DMS153 (cell line): ENCODE results near the gene ULK4.
"Not testable (repeated sequence)": the region's sequence is repeated elsewhere in the genome, so short reads cannot be mapped to it uniquely, and the experiment has no call there.

Source experiments
- DNase-seq: peaks from one replicate; lab custom pipeline; 2025; lab: John Stamatoyannopoulos, UW

The ULK4 gene

DNA sequence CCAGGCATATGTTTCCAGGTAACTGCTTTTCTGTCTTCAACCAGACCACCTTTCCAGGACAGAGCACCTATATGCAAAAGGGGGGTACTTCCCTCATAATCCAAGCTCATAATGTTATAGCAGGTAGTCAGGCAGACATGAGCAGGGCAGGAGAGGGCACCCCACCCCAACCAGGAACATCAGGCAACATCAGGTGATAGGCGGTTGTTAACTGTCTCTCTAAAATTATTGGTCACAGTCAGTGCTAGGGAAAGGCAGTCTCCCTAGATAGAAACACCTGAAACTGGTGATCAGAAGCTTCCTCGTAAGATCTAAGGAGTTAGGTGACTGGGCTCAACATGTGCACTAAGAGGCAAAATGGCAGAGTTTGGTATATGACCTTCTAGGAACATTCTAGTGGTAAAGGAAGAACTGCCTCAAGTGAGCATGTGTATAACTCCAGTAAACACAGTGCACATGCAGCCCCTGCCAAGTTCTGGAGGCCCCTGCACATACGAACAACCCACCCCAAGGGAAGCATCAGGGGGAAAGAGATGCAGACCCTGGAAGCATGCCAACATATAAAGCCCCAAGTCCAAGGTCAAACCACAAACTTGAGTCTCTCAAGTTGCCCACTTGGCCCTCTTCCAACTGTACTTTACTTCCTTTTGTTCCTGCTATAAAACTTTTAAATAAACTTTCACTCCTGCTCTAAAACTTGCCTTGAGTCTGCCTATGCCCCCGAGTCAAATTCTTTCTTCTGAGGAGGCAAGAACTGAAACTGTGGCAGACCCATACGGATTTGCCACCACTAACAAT is 270.9 kb downstream of the ULK4 start:
- DNase-seq: no peak

DNA sequence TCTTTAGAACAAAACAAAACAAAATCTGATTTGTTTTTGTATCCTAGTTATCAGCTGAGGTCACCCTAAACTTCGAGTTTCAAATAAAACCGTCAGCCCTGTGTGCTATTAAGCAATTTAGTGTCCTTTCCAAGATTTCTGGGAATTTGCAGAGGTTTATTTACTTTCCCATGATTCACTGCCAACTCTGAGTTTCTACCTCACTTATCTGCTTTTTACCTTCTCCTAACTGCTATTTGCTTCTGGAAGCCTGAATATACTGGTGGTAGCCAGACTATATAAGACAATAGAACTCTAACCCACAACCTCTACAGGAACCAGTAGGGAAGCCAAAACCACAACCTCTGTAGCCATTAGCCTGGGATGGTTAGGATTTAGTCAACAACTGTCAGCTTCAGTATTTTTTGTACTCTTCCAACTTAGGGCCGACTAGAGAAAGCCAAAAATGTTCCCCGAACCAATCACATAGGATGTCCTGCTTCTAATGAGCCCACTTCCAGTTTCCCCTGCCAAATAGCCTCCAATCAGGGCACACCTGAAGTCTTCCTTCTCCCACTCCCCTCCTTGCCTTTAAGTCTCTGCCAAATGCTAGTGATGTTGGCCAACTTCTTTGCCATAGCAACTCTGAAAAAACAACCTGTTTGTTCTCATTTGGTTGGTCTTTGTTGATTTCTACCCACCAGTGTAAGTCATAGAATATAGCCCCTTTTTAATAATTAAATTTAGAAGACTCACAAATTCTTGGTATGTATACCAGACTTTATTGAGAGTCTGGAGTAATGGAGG is 273.1 kb downstream of the ULK4 start:
- DNase-seq: no peak

DNA sequence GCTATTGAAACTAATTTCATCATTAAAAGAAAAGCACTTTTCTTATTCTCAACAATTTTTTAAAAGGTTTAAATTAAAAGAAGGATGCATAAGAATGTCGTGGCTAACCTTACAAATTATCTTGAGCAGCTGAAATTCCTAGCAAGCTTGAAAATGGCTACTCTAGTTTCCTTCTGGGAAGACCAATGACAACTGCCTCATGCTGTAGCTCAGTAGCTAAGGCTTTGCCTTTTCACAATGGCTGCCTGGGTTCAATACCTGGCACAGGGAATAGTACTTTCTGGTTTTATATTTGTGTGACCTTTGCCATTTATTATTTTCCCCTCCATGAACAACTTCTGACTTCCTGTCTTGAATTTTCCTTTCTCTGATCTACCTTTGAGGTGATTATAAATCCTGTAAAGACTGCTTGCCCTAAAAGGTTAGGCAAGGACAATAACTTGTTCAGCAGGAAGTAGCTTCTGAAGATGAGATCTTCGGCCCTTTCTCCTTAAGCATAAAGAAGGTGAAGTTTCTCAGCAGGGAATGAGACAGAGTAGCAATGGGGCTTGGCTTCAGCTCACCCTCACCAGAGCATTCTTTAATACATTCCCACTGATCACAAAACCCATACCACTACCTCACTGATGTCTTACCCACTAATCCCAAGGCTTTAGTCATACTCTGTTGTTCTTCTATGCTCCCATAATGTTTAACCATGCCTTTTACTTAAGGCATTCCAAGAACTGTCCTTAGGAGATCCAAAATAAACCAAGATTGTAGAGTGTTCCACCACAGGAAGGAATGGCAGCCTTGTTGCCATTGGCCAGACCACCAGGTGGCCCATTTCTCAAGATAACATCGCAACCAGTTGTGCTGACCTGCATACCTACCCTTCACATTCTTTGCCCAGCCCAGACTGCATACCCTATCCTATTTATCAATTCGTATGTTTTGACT is 276.8 kb downstream of the ULK4 start:
- DNase-seq: no peak

DNA sequence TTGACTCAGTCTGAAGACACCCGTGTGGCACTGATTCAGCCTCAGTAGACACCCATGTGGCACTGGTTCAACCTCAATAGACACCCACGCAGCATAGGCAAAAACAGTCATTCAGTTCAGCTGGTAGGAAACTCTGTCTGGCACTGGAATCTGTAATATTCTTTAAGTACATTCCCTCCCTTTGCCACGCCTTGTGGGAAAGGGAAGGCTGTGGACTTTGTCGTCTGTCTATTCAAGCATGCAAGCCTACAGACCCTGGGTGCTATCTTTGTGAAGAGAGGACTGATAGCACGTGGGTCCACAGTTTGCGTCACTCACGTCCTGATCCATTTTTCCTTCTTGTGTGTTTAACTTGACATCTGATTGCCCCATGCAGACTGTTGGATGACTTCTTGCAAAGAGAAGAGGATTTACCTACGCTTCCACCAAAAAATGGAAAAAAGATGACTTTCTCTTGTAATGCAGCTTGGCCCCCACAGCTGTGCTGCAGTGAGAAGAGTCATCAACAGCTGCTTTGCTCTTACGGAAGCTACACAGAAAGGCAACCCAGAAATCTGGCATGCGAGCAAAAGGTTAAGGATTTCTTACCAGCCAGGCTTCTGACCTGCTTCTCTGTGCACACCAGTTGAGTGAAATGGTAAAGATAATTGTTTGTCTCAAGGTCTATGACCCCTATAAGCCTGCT is 278.1 kb downstream of the ULK4 start:
- DNase-seq: no peak

DNA sequence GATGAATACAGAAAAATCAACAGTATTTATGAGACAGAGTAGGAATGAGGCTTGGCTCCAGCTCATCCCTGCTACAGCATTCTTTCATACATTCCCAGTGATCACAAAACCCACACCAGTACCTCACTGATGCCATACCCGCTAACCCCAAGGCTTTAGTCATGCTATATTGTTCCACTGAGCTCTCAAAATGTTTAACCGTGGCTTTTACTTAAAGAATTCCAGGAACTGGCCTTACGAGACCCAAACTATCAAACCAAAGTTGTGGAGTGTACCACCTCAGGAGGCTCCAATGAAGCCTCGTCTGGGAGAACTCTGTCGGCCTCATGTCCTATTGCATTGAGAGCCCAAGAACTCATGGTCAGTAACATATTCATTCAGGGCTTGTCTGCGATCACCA is 278.9 kb downstream of the ULK4 start:
- DNase-seq: no peak

DNA sequence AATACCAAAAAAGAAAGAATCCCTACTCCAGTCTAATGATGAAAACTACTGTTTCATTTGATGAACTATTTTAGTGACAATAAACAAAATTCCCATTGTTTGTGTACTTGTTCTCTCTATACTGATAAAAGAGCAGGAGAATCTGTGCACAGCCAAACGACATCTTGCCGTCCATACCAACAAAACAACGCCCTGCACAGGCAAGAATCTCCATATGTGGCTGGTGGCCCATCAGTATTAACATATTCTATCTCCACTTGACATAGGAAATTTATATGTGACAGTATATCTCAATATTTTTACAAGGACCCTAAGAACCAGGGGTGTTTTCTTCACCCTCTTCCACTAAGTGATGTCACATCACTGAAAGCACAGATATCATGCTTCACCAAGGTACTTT is 279.5 kb downstream of the ULK4 start:
- DNase-seq: no peak

DNA sequence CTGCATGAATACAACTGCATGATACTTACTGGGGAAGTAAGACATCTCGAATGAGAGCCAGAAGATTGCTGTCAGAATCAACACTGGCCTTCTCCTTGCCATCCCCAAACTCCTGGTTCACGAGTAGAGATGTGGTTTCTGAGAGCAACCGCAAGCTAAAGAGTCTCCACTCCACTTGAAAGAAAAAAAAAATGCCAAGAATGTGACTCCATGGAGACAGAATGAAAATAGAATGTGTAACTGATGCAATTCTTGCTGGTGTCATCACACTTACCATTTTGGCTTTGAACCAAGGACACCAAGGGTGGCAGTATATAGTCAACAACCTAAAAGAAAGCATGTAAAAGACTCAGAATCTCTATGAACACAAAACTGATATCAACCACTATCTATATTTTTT is 280.4 kb downstream of the ULK4 start:
- no peak for DNase-seq

DNA sequence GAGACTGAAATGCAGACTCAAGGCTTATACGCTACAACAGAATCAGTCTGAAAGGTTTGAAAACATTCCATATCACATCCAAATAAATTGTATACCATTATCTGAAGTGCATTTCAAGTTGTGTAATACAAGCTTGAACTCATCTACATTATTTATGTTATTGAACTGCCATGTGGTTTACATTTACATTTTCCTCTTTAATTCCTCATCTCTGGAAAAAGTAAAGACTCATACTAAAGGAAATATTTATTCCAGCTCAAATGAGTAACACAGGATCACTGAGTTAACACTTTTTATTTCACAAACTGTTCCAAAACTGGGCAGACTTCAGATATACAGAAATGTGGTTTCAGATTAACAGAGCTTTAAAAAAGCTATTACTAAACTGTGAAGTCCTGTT is 282.5 kb downstream of the ULK4 start:
- no peak for DNase-seq

DNA sequence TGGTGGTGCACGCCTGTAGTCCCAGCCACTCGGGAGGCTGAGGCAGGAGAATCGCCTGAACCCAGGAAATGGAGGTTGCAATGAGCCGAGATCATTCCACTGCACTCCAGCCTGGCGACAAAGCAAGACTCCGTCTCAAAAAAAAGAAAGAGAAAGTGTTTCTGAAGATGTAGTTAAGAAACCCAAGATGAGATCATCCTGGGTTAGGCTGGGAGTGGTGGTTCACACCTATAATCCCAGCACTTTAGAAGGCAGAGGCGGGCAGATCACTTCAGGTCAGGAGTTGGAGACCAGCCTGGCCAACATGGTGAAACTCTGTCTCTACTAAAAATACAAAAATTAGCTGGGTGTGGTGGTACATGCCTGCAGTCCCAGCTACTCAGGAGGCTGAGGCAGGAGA is 286.8 kb downstream of the ULK4 start:
- not testable (repeated sequence) for DNase-seq

DNA sequence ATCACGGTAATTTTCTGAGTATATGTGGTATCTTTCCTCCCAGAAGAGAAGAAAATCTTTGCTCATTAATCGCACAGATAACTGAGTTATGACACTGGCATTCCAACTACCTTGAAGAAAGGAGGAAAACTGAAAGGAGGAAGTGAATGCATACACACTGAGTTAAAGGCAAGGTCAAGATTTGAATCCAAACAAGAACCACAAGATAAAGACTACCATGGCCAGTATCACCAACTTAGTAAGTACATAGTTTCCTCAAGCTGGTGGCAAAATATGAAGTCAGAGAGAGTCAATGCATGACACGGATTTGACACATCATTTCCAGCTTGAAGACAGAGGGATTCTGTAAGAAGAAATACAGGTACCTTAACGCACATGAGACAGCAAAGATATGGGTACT is 287.5 kb downstream of the ULK4 start:
- no peak for DNase-seq

DNA sequence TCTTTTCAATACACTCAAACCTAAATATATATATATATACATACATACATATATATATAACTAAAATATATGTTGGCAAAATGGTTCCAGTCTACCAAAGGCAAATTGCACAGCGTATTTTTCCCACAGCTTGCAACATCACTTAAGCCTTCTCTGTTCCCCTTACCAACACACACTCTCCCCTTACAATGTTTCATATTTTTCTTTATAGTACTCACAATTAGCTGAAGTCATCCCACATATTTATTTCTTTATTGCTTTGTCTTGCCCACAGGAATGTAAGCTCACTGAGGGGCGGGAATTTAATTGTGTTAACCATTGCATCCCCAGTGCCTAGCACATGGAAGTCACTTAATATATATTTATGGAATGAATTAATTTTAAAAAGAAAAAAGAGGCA is 288.3 kb downstream of the ULK4 start:
- no peak for DNase-seq

DNA sequence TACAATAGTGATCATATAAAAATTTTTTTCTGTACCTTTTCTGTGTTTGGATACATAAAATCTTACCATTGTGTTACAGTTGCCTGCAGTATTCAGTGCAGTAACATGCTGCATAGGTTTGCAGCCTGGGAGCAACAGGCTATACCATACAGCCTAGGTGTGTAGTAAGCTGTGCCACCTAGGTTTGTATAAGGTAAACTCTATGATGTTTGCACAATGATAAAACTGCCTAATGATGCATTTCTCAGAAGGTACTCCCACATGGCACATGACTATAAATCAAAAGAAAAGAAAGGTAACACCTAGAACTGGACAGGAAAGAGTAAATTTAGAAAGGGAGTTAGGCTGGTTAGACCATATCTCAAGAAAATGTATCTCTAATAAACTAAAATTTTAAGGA is 293.5 kb downstream of the ULK4 start:
- DNase-seq: no peak

DNA sequence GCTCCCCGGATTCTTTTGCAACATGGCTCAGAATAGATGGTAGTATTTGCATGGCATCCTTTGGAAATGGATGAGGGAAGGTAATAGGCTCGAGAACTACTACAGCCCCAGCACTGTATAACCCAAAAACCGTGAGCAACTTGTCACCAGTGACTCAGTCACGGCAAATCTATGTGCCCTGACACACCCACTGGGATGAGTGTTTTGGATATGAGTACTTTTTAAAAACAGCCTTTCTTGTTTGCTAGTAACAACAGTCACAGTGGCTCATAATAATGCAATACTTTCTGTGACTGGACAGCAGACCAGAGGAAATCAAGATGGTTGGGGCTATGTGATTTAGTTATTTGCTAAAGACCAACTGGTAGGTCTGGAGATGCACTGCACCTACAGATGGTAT is 299.6 kb downstream of the ULK4 start:
- DNase-seq: no peak

DNA sequence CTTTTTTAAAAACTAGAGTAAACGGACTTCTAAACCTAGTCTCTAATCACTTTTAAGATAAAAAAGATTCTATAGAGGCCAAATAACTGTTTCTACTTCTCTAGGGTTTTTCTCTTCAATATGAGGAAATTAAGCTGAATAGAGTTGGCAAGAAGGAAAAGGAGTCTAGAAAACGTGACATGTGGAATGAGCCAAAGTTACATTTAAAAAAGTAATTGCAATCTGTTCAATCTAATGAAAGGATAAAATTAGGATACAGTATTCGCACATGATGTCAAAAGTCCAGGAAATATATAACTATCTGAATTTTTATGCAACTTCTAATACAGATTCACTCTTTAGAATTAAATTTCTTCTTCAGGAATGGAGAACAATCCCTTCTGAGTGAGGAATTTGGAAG is 300.1 kb downstream of the ULK4 start:
- no peak for DNase-seq

DNA sequence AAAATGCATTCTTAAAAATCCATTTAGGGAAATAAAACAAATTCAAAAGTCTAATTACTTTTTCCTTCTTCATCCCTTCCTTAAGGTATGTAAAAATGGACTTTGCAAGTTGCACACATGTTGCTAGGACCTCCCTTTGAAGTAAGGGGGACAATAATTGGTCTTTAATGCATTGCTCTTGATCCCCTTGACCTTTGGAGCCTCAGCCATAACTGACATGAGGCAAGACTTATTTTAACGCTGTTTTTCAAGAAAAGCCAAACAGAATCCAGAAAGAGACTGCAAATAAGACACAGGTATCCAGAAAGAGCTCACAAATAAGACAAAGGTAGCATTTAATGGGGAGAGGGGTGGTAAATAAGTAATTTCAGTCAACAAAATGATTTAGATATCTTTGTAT is 301.4 kb downstream of the ULK4 start:
- no peak for DNase-seq

DNA sequence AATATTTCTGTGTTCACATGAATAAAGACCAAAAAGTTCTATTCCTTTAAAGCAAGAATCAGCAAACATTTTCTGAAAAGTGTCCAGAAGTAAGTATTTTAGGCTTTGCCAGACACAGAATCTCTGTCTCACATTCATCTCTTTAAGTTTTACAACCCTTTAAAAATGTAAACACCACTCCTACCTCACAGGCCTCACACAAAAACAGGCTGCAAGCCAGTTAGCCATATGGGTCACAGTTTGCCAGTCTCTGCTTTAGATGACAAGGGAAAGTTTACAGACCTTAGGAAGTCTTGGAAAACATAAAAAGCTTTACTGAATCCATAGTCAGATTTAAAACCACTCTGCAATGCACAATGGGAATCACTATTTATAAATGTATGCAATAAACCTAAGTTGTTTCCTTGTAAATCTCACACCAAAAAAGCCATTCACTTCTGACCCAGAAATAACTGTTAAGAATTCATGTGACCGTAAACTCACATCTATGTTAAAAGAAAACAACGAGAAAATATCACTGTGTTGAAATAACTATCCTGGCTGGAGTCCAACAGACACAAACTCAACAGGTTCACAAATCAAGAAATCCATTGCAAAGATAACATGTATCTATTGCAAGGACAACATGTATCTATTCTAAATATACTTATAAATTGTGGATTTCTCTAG is 308.2 kb downstream of the ULK4 start:
- no peak for DNase-seq

DNA sequence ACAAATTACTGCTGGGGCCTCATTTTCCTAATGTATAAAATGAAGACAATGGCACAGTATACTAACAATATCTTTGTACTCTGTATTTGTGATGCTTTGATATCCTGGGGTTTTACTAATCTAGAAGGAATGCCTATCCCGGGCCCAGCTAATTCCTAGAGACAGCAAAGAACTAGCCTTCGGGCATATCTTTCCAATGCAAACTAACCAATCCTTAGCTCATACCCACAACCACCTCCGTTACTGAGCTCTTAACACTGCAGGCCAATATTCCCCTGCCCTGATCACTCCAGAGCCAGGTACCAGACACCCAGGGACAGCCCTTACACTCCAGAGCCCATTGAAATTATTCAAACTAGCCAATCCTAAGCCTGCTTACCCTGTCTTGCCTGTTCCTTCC is 309.0 kb downstream of the ULK4 start:
- no peak for DNase-seq

DNA sequence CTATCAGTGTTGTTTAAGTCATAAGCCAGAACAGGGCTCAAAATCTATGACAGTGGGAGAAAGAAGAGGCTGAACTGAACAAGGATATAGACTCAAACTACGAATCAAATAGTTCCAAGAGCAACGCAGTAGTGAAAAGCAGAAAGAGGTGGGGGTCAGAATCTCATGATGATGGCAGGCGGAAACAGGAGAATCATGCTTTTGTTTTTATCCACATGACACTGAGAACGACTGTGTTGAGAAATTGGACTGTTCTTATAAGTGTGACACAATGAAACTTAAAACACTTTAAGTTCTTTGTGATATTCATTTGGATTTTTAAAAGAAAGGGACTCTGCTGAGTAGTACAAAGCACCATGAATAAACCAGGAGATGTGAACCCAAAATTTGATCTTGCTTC is 309.4 kb downstream of the ULK4 start:
- DNase-seq: no peak

DNA sequence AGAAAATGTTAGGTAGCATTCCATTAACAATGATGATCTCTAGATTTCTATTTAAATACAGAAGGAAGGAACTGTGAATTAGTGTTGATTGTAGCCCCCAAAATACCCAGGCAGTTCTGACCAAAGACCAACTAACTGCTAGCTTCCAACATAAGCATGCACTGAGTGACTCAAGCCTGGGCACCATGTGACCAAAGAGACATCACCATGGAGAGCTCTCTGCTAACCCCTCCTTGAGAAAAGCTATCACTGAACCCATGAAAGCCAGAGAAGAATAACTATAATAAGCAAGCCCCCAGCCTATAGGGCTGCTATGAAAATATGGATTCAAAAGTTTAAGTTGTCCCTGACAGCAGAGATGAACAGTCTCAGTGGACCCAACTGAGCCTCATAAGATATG is 310.2 kb downstream of the ULK4 start:
- DNase-seq: no peak

DNA sequence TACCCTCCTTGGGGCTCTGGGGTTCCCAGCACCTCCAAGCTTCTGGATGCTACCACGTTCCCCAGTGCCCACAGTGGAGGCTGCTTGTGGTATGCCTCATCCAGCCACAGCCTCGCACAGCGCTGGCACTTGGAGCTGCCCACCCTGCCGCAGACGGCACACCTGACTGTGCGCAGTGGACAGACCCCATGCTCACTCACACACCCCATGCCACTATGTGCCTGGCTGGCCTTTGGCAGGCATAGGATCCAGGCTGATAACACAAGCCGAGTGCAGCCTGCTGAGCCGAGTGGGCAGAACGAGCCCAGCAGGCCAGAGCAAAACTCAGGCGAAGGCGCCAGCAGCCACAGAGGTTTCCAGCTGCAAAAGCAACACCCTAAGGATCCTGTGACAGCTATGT is 311.5 kb downstream of the ULK4 start:
- no peak for DNase-seq

DNA sequence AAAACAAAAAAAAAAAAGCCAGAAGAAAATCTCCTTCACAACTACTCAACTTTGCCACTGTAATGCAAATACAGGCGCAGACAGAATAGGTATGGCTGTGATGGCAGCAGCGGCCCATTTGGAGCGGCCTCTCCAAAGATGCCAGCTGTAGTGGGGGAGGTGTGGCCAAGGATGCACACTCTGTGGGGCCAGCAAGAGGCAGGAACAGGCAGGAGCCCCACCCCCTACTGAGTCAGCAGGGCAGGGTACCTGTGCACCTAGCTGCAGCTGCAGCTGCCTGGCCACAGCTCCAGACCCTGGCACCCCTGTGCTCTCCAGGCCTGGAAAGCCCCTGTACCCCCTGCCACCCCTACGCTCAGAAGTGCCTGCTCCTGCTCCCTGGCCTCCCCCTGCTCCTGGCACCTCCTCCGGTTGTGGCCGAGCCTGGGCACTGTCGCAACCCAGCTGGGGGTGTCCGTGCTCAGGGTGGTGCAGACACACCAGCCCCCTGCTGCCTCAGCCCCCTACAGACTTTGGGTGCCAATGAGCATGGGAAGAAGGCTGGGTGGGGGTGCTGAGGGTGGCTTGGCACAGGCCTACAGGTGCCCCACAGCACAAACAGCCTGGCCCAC is 312.7 kb downstream of the ULK4 start:
- DNase-seq: no peak
